GM23338 (cell line): Measurements from ENCODE around the gene DGAT2.

Experiments
- CREB1 ChIP-seq: fragments of 250-450 bp; sonication (Bioruptor Pico); IDR thresholded peaks from 2 replicates; pipeline ENCODE4 v1.5.0; 2020; ENCODE audit warnings: low read depth, mild to moderate bottlenecking, moderate library complexity
- EZH2 ChIP-seq: fragments of 200-600 bp; sonication (generic); IDR thresholded peaks from one replicate; pipeline ENCODE4 v1.8.0; 2017; ENCODE audit warnings: antibody characterized with exemption, mild to moderate bottlenecking, low read depth; ENCODE audit not compliant: unreplicated experiment
- EZH2phosphoT487 ChIP-seq: fragments of 200-600 bp; sonication (generic); IDR thresholded peaks from one replicate; pipeline ENCODE4 v1.8.1; 2018; ENCODE audit warnings: antibody characterized with exemption; ENCODE audit not compliant: unreplicated experiment
- JUNB ChIP-seq: IDR thresholded peaks from one replicate; pipeline ENCODE4 v1.6.1; 2016; ENCODE audit warnings: antibody characterized with exemption; ENCODE audit not compliant: unreplicated experiment
- NANOG ChIP-seq: IDR thresholded peaks from 2 replicates; pipeline ENCODE4 v1.6.1; 2016; ENCODE audit warnings: antibody characterized with exemption, borderline replicate concordance
- POLR2AphosphoS5 ChIP-seq: IDR thresholded peaks from 2 replicates; pipeline ENCODE4 v1.6.1; 2016; ENCODE audit warnings: antibody characterized with exemption, low read depth
- STAT1 ChIP-seq: IDR thresholded peaks from one replicate; pipeline ENCODE4 v1.6.1; 2016; ENCODE audit warnings: antibody characterized with exemption; ENCODE audit not compliant: unreplicated experiment
- ZNF114 ChIP-seq: fragments of 250-450 bp; sonication (Bioruptor Pico); IDR thresholded peaks from 2 replicates; pipeline ENCODE4 v1.5.0; 2020; ENCODE audit warnings: mild to moderate bottlenecking, moderate library complexity
- TF ChIP-seq, protein P1 (sequence below), 2 experiments: fragments of 200-600 bp in 1 of 2; sonication (generic) in 1 of 2; conservative IDR thresholded peaks; 2 replicates each; pipeline versions ENCODE4 v1.5.1 to v1.6.1; 2016 to 2017; ENCODE audit warnings: antibody characterized with exemption in 2 of 2, low read depth in 2 of 2, mild to moderate bottlenecking in 2 of 2, moderate library complexity in 1 of 2
- TF ChIP-seq, protein P2 (sequence below): IDR thresholded peaks from one replicate; pipeline ENCODE4 v1.6.1; 2018; ENCODE audit warnings: antibody characterized with exemption; ENCODE audit not compliant: unreplicated experiment
- TF ChIP-seq, protein P3 (sequence below): IDR thresholded peaks from 2 replicates; pipeline ENCODE4 v1.6.1; 2016; ENCODE audit warnings: antibody characterized with exemption

DNA sequence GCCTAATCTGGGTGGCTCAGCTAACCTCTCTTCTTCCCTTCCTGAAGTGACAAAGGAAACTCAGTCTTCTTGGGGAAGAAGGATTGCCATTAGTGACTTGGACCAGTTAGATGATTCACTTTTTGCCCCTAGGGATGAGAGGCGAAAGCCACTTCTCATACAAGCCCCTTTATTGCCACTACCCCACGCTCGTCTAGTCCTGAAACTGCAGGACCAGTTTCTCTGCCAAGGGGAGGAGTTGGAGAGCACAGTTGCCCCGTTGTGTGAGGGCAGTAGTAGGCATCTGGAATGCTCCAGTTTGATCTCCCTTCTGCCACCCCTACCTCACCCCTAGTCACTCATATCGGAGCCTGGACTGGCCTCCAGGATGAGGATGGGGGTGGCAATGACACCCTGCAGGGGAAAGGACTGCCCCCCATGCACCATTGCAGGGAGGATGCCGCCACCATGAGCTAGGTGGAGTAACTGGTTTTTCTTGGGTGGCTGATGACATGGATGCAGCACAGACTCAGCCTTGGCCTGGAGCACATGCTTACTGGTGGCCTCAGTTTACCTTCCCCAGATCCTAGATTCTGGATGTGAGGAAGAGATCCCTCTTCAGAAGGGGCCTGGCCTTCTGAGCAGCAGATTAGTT is 32.3 kb downstream of the DGAT2 start:
- TF ChIP-seq, protein P1, sequence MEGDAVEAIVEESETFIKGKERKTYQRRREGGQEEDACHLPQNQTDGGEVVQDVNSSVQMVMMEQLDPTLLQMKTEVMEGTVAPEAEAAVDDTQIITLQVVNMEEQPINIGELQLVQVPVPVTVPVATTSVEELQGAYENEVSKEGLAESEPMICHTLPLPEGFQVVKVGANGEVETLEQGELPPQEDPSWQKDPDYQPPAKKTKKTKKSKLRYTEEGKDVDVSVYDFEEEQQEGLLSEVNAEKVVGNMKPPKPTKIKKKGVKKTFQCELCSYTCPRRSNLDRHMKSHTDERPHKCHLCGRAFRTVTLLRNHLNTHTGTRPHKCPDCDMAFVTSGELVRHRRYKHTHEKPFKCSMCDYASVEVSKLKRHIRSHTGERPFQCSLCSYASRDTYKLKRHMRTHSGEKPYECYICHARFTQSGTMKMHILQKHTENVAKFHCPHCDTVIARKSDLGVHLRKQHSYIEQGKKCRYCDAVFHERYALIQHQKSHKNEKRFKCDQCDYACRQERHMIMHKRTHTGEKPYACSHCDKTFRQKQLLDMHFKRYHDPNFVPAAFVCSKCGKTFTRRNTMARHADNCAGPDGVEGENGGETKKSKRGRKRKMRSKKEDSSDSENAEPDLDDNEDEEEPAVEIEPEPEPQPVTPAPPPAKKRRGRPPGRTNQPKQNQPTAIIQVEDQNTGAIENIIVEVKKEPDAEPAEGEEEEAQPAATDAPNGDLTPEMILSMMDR (conservative IDR thresholded peaks at IDR 0.05; ENCODE audit: low read depth in 2 of 2): peak in 1 of 2 experiments; percentile 44; a peak in 2 of 4 replicates
- TF ChIP-seq EZH2: no peak
- no peak for TF ChIP-seq POLR2AphosphoS5
- no peak for TF ChIP-seq JUNB
- TF ChIP-seq, protein P2, sequence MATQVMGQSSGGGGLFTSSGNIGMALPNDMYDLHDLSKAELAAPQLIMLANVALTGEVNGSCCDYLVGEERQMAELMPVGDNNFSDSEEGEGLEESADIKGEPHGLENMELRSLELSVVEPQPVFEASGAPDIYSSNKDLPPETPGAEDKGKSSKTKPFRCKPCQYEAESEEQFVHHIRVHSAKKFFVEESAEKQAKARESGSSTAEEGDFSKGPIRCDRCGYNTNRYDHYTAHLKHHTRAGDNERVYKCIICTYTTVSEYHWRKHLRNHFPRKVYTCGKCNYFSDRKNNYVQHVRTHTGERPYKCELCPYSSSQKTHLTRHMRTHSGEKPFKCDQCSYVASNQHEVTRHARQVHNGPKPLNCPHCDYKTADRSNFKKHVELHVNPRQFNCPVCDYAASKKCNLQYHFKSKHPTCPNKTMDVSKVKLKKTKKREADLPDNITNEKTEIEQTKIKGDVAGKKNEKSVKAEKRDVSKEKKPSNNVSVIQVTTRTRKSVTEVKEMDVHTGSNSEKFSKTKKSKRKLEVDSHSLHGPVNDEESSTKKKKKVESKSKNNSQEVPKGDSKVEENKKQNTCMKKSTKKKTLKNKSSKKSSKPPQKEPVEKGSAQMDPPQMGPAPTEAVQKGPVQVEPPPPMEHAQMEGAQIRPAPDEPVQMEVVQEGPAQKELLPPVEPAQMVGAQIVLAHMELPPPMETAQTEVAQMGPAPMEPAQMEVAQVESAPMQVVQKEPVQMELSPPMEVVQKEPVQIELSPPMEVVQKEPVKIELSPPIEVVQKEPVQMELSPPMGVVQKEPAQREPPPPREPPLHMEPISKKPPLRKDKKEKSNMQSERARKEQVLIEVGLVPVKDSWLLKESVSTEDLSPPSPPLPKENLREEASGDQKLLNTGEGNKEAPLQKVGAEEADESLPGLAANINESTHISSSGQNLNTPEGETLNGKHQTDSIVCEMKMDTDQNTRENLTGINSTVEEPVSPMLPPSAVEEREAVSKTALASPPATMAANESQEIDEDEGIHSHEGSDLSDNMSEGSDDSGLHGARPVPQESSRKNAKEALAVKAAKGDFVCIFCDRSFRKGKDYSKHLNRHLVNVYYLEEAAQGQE: no peak
- no peak for TF ChIP-seq EZH2phosphoT487
- no peak for TF ChIP-seq CREB1
- TF ChIP-seq ZNF114 (CRISPR knock-in tag): no peak
- TF ChIP-seq, protein P3, sequence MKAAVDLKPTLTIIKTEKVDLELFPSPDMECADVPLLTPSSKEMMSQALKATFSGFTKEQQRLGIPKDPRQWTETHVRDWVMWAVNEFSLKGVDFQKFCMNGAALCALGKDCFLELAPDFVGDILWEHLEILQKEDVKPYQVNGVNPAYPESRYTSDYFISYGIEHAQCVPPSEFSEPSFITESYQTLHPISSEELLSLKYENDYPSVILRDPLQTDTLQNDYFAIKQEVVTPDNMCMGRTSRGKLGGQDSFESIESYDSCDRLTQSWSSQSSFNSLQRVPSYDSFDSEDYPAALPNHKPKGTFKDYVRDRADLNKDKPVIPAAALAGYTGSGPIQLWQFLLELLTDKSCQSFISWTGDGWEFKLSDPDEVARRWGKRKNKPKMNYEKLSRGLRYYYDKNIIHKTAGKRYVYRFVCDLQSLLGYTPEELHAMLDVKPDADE: no peak
- no peak for TF ChIP-seq NANOG
- TF ChIP-seq STAT1: no peak
